Fibroblast of the aortic adventitia (primary cell): ENCODE data around the gene LTBR. TPM values are rescaled to one million over a fixed set of nuclear protein-coding genes. Genes with fewer than 3 reads are reported as not detected.

Source experiments
- DNase-seq: peaks from one replicate; pipeline ENCODE4 v3.0.0-alpha.2; 2010; ENCODE audit warnings: low read depth
- H3K4me3 ChIP-seq: 2 replicates; pipeline ENCODE4 v1.5.1; 2011; ENCODE audit warnings: low read depth, mild to moderate bottlenecking, control low read depth, low read length, moderate library complexity
- CTCF ChIP-seq: IDR thresholded peaks from 2 replicates; pipeline ENCODE4 v1.5.1; 2011; ENCODE audit warnings: mild to moderate bottlenecking, low read length, control low read depth, inconsistent platforms; ENCODE audit not compliant: insufficient read depth
- total RNA-seq: library from RNA; depleted of rRNA; stranded (reverse); fragments of >200 nt; gene quantifications from 2 replicates; pipeline ENCODE4 v1.2.3, GENCODE V29; 2012; ENCODE audit warnings: low replicate concordance

Gene LTBR
- total RNA-seq, 1 donor: 93.7 TPM

GRCh38 chr12:6378709-6379472 lies 5.1 kb upstream of the LTBR start:
- no peak overlapping the region for H3K4me3 ChIP-seq
- DNase-seq: no peak
- no peak for TF ChIP-seq CTCF

GRCh38 chr12:6380141-6381121 lies 3.5 kb upstream of the LTBR start:
- no peak overlapping the region for H3K4me3 ChIP-seq
- DNase-seq: peak; percentile 60
- TF ChIP-seq CTCF: no peak

- TF ChIP-seq CTCF: no peak
- no peak for DNase-seq
- no peak overlapping the region for H3K4me3 ChIP-seq
Observed at GRCh38 chr12:6382371-6382770, 1.6 kb upstream of the LTBR start.

- no peak overlapping the region for H3K4me3 ChIP-seq
- DNase-seq: no peak
- TF ChIP-seq CTCF: no peak
Observed at GRCh38 chr12:6382982-6383381, 980 bp upstream of the LTBR start.

- no peak for DNase-seq
- TF ChIP-seq CTCF: no peak
- H3K4me3 ChIP-seq: peak overlapping the region; percentile 83
Observed at GRCh38 chr12:6384499-6385436, 806 bp downstream of the LTBR start.

GRCh38 chr12:6386038-6386437 lies 2.1 kb downstream of the LTBR start:
- no peak overlapping the region for H3K4me3 ChIP-seq
- no peak for TF ChIP-seq CTCF
- no peak for DNase-seq
